Activated T-cell treated with anti-CD3 and anti-CD28 coated beads for 24 hours (primary cell): ENCODE measurements around the gene RSPO4.
"Not testable (repeated sequence)": the region's sequence is repeated elsewhere in the genome, so short reads cannot be mapped to it uniquely, and the experiment has no call there.

ENCODE experiments used
- DNase-seq: peaks from one replicate; pipeline ENCODE4 v3.0.0-alpha.2; 2020; ENCODE audit warnings: low read depth

RSPO4 gene

DNA sequence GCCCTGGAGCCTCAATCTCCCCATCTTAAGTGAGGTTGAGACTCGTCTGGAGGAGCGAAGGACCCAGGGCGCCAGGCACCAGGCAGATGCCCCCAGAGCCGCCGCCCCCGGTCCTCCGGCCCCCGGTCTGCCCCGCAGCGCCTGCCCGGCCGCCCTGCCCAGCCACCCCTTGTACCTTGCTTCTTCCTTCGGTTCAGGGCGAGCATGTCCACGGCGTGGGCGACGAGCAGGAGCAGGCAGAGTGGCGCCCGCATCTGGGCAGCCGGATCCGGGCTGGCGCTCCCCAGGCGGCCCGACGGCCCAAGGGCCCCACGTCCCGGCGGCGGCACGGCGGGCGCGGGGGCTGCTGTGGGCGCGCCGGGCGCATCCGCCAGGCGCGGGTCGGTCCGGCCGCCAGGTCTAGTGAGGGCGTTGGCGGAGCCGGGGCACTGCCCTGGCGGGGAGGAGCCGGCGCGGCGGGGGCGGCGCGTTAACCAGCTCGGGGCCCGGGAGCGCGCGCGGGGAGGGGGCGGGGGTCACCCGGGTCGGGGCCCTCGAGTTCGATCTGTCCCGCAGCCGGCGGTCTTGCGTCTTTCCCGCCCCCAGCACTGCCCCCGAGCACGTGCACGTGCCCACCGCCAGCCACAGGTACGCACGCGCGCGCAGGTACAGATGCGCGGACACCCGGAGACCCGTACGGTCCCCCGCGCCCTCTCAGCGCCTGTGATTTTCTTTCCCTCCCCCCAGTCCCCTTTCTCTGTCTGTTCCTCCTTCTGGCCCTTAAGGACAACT, at the start of gene RSPO4:
RSPO4 (minus strand) TSS at position 401 of the 771 bp plus-strand sequence; CDS start at position 254, 147 bp downstream.
- DNase-seq, result no peak

DNA sequence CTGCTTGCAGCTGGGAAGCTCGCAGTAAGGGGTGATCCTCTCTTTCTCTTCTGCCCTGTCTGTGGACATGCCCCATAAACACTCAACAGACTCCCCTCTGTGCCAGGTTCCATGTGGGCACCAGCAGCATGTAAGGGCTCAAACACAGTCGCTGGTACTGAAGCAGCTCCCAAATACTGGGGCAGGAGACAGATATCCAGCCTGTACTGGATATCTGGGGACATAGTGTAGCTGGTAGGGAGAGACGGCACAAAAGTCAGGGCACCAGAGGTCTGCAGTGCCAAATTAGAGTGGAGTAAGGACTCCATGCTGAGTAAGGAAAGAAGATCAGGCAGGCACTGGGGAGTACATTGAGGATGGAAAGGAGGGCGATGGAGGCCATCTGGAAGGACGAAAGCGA, 48.3 kb upstream of the RSPO4 start:
- no peak for DNase-seq

DNA sequence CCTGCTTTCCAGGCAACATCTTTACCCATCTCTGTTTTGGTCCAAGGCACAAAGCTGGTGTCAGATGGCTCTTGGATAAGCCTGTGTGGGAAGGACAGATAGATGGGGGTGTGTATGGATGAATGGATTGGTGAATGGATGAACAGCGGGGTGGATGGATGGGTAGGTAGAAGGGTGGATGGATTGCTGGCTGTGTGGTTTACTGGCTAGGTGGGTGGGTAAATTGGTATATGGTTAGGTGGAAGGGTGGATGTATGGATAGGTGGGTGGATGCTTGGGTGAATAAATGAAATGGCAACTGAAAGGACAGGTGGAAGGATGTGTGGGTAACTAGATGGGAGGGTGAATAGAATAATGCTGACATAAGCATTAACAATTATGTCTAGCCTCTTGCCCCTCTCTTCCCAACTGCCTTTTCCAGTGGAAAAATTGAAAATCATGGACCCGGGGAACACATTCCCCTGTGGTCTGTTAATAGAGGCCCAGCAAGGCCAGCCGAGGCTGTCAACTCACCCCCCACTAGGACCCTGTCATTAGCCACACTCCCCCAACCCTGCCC, 43.8 kb upstream of the RSPO4 start:
- DNase-seq, result no peak

DNA sequence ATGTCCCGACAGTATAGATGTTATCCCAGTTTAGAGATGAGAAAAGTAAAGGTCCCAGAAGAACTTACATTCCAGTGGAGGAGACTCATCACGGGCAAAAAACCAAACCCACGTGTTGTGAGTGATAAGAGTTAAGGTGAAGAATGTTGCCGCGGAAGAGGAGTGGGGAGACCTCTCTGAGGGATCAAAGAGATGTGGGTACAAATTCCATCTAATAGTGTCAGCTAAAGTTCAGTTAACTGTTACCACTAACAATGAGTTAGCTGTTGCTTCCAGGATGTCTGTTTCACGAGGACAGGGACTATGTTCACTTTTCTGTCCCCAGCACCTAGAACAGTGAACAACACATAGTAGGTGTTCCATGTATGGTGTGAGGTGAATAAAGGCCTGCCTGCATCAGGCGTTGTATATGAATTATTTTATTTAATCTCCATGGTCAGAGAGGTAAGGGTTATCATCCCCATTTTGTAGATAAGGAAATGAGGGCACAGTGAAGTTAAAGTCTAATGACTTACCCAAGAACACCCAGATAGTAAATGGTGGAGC, 39.8 kb upstream of the RSPO4 start:
- DNase-seq, result no peak

DNA sequence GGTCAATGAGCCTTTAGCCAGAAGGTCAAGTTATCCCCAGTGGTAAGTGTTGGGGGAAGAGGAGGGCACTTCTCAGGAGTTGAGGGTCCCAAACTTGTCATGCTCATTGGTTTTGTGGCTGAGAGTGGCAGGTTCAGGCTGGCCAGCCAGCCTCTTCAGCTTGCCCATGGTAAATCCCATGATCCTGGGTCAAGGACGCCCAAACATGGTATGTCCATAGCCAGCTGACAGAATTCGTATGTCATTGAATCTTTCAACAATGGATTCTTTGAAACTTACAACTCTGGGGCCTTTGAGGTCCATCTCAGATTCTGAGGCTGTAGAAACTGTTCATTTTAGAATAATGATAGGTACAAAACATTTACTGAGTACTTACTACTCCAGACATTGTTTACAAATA, 36.1 kb upstream of the RSPO4 start:
- no peak for DNase-seq

DNA sequence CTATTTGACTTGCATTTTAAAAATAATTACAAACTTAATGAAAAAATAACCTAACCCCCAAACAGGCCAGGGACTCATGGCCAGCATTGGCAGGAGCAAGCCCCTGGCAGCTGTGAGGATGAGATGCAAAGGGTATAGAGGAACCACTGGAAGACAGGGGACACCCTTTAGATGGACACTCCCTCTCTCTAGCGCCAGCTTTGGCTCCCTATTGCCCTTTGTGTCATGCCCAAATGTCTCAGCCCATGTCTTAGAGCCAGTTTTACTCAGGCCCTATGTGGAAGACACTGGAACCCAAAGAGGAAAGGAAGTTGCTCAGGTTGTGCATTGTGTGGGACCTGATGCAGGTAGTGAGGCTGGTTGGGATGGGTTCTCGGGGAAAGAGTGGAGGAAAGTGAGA, 34.9 kb upstream of the RSPO4 start:
- no peak for DNase-seq

DNA sequence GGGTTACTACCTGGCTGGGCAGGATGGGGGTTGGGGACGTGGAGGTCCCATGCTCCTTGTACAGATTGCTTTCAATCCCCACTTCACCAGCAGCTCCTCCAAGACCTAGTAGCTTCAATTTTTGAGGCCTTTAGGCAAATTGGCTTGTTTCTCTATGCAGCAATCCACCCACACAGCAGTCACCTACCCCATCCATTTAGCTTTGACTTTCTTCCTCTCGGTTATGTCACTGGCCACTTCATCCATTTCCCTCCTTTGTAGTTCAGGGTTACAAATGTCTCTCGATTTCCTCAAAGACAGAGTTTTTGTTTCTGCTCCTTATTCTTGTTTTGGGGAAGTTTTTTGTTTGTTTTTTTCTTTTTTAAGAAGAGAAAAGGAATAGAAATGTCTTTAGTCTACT, 33.4 kb upstream of the RSPO4 start:
- no peak for DNase-seq

DNA sequence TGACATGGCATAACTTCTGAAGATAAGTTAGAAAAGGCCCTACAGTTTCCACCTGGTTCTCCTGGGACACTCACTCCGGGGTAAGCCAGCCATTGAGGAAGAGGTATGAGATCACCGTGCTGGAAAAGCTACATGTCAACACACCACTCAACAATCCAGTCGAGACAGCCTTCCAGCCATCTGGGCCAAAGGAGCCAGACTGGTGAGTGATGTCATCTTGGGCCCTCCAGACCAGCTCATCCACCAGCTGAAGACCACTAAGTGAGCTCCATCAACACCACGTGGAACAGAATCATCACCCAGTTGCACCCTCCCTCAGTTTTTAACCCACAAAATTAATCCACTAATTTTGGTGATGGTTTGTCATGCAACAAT, 32.3 kb upstream of the RSPO4 start:
- no peak for DNase-seq

DNA sequence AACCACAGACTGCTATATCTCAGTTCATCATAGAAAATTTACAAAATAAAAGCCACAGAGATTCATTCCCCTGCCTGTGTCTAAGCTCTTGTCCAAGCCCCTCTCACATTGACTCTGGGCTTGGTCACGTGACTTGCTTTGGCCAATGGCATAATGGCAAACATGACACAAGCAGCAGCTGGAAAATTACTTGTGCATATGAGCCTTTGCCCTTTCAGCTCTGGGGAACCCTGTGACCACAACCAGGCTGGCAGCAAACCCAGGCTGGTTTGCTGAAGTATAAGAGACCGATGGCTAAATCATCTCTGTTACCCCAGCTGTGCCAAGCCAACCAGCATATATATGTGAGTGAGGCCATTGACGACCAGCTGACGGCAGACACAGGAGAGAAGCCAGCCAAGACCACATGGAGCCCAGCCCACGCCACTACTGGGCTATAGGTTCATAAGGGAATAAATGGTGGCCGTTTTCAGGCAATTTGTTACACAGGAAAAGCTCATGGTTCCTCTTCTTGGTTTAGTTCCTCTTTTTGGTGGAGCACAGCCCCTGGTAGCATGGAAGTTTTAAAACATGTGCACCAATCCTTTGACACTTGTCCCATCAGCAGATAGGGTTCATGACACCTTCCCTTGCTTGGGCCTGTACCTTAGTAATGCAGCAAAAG, 31.8 kb upstream of the RSPO4 start:
- DNase-seq, result no peak

DNA sequence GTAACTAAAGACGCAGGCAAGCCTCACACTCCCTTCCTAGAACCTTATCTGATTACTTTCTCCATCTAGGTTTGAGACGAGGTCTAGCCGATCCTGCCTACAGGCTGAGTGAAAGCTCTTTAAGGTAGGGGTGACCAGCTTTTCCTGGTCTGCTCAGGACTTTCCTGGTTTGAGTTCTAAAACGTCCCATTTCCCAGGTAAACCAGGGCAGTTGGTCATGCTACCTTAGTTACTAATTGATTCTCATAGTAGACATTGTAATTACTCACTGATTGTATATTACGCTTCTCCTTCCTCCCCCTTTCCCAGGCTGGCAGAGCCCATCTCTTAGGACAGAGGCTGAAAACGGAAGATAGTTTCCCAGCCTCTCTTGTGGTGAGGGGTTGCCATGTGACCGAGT, 27.9 kb upstream of the RSPO4 start:
- no peak for DNase-seq

DNA sequence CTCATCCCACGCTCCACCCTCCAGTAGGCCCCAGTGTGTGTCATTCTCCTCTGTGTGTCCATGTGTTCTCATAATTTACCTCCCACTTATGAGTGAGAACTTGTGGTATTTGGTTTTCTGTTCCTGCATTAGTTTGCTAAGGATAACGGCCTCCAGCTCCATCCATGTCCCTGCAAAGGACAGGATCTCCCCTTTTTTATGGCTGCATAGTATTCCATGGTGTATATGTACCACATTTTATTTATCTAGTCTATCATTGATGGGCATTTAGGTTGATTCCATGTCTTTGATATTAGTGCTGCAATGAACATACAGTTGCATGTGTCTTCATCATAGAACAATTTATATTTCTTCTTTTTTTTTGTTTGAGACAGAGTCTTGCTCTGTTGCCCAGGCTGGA, 24.1 kb upstream of the RSPO4 start:
- DNase-seq, result not testable (repeated sequence)

DNA sequence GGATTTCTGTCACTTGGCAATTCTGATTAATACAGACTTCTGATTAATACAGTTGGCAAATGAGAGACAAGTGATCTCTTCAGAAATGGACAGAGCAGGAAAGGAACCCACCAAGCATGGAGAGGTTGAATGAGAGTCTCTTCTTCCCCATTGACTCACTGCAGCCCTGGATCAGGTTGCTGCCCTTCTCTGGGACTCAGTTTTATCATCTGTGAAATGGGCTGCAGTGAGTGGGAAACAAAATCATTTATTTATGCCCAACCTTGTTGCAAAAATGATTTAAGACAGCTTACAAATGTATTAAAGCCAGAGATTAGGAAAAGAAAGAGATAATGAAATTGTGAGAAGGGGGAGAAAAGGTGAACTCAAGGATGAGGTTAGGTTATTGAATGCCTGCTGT, 20.8 kb upstream of the RSPO4 start:
- no peak for DNase-seq

DNA sequence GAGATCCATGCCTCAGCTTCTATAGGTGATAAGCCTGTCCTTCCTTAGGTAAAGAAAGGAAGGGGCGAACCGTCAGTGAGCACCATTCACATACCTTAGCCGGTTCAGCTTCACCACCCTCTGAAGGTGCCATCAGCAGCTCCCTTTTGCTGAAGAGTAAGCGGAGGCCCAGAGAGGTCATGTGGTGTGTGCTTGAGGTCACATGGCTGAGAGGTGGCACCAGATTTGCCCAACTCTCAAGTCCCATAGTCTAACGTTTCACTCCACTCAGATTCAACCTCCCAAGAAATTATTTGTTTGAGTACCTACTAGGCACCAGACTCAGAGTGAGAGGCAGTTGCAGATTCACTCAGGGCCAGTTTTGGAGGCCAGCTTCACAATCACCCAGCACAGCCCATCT, 18.5 kb upstream of the RSPO4 start:
- no peak for DNase-seq

DNA sequence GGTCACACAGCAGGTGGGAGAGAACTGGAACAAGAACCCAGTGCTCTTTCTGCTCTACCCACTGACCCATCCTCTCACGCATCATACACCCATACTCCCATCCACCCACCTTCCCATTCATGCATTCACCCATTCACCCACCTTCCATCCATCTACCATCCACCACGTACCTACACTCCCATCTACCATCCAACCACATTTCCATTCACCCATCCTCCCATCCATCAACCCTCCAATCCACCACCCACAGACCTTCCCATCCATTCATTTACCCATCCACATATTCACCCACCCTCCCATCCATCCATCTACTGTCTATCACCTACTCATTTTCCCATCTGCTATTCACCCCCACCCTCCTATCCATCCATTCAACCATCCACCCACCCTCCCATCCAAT, 17.2 kb upstream of the RSPO4 start:
- DNase-seq, result no peak

DNA sequence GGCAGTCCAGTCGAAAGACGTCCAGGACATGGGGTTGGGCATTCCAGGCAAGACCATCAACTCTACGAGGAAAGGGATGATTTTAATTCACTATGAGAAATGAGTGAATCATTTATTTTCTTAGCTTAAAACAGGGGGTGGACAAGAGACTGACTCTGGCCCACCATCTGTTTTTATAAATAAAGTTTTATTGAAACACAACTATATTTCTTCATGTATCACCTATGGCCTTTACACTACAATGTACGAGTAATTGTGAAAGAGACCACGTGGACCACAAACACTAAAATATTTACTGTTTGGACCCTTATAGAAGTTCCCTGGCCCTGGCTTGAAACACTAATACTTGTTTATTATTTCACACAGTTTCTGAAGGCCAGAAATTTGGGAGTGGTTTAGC, 15.6 kb upstream of the RSPO4 start:
- no peak for DNase-seq

DNA sequence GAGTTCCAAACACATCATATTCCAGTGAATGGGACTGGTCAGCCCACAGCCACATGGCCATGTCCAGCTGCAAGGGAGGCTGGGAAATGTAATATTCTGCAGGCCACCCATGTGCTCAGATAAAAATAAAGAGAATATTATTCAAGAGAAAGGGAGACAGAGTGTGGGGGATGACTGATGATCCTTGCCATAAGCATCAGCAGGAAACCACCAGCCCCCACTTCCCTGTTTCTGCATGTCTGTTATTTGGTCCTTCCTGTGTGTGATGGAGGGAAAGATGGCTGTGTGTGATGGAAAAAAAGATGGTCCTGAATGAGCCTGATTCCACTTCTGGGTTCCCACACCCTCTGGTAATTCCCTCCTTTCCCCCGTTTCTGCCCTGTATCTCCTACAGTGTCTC, 13.1 kb upstream of the RSPO4 start:
- no peak for DNase-seq

DNA sequence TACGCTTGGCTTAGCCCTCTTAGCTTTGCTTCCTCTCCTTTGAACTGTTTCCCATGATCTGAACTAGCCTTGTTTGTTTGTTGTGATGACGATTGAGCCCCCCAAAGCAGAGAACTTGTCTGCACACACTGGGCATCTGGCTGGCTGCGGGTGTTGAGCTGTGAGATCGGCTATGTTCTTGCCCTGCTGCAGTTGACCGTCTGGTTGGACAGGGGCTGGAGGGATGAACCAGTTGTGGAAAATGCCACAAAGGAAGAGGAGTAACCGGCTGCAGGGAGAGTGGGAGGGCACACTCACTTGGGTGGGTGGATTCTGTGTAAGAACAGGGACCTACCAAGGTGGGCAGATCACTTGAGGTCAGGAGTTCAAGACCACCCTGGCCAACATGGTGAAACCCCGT, 12.4 kb upstream of the RSPO4 start:
- DNase-seq, result no peak

DNA sequence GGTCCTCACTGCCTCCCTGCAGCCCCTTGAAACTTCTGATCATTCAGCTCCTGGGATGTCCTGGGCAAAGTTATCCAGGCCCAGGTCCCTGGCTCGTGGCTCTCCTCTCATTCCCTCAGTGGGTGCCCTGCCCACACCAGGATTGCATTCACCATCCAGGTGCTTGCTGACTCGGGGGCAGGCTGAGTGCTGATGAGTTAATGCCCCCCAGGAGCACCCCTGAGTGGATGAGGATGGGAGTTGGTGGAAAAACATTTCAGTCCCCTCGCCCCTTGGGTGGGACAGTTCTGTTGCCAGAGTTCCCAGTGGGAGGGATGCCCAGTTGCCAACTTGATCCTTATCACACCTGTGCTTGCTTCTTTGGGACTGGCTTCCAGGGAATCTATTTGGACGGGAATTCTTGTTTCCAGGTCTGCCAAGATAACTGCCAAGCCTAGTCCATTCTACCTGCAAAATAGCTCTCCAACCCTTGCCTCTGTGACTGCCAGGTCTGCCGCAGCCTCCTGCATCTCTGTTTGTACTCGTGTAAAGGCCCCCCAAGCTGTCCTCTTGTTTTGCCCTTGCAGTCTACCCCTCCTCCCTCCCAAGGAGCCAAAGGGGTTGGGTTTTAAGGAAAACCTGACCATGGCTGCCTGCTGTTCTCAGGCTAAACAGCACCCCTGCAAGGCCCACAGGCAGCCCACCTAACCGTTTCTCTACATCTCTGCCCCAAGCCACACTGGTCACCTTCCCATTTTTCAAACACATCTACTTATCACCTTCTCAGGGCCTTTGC, 11.6 kb upstream of the RSPO4 start:
- no peak for DNase-seq

DNA sequence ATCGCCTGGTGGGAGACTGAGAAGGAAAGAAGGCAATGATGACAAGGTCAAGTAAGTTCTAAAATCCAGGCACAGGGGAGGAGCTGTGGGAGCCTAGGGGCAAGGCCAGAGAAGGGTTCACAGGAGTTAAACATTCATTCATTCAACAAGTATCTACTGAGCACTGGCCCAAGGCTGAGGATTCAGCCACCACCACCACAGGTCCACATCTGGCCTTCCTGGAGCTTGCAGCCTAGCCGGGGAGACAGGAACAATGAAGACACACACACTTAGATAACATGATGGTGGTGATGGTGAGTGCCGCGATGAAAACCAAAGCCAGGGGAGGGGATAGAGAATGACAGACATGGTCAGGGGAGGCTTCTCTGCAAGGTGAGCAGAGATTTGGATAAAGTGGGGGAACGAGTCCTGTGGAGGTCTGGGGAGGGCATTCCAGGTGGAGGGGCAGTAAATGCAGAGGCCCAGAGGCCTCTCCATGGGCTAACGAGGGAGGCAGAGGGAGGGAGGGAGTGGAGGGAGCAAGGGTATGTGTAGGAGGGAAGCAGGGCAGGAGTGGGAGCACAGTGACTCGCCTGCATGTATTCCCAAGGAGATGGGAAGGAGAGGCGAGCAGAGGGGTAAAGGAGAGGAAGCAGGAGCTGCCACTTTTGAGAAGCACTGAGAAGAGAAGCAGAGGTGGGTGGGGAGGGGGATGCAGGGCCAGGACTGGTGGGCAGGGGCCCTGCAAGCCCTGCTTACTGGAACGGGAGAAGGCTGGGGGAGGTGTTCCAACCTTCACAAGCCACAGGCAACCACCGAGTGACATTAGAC, 10.5 kb upstream of the RSPO4 start:
- DNase-seq, result no peak

DNA sequence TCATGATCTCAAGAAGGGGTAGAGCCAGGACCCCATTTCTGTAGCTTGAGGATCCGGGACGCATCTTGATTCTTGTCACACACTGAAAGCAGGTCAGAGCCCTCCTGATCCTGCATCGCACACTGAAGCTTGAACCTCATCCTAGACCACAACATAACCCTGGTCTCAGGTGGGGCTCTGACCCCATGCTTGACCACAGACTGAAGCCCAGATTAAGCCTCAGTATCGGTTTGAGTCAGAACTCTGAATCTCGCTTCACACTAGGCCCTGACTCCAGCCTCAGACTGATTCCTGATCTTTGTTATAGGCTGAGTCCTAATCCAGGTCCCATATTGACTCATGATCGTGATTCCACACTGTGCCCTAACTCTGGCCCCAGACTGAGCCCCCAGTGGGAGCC, 8.5 kb upstream of the RSPO4 start:
- no peak for DNase-seq

DNA sequence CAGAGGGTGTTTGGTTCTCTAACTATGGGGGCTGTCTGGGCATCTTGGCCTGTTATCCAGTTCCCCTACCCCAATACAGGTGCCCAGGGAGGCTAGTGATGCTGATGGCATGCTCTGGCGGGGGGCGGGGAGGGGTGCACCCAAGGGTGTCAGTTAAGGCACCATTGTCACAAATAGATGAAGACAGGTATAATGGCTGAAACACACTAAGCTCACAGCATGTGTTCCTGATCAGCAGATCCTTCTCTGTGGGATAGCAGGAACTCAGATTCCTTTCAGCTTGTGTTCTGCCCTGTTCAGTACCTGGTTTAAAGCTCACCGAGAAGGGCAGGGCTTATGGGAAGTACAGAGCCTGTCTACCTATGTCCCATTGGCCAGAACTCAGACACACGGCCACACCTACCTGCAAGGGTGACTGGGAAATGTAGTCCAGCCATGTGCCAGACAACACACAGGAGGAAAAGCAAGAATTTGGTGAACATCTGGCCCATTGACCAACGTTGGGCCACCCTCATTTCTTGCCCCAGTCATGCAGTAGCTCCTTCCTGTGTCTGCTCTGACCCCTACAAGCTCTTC, 3.4 kb upstream of the RSPO4 start:
- DNase-seq, result peak; percentile 4
